ENCODE results near the gene RAPGEF4.

- TF ChIP-seq, protein P1, sequence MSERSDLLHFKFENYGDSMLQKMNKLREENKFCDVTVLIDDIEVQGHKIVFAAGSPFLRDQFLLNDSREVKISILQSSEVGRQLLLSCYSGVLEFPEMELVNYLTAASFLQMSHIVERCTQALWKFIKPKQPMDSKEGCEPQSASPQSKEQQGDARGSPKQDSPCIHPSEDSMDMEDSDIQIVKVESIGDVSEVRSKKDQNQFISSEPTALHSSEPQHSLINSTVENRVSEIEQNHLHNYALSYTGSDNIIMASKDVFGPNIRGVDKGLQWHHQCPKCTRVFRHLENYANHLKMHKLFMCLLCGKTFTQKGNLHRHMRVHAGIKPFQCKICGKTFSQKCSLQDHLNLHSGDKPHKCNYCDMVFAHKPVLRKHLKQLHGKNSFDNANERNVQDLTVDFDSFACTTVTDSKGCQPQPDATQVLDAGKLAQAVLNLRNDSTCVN (CRISPR knock-in tag; IDR thresholded peaks at IDR 0.05; ENCODE audit: borderline replicate concordance) = no peak
- TF ChIP-seq, protein P2, sequence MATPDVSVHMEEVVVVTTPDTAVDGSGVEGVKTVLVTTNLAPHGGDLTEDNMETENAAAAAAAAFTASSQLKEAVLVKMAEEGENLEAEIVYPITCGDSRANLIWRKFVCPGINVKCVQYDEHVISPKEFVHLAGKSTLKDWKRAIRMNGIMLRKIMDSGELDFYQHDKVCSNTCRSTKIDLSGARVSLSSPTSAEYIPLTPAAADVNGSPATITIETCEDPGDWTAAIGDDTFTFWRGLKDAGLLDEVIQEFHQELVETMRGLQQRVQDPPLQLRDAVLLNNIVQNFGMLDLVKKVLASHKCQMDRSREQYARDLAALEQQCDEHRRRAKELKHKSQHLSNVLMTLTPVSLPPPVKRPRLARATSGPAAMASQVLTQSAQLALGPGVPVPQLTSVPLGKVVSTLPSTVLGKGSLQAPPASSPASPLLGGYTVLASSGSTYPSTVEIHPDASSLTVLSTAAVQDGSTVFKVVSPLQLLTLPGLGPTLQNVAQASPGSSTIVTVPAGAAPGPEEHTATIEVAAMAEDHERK (CRISPR knock-in tag; IDR thresholded peaks at IDR 0.05; ENCODE audit: low read depth) = no peak
These were observed 233.5 kb downstream of the RAPGEF4 start for GRCh38 chr2:172969166-172969565.

All from HepG2 (cell line).